Left forelimb (tissue), 1 donor: Measurements from ENCODE around the gene DDB1.

Experiments
- DNase-seq: peaks from one replicate; pipeline ENCODE4 v3.0.0-alpha.2; 2018; ENCODE audit warnings: low spot score

DDB1 gene

GRCh38 chr11:61335355-61335710 is 2.4 kb upstream of the DDB1 start:
- no peak for DNase-seq

- no peak for DNase-seq
These were observed 1.8 kb upstream of the DDB1 start for GRCh38 chr11:61334434-61335354.

- DNase-seq, result no peak
These were observed 887 bp upstream of the DDB1 start for GRCh38 chr11:61333550-61334433.

GRCh38 chr11:61332281-61332796 is 566 bp downstream of the DDB1 start:
- DNase-seq, result no peak

- DNase-seq, result no peak
These were observed 1.3 kb downstream of the DDB1 start for GRCh38 chr11:61331651-61332050.

GRCh38 chr11:61329871-61330270 is 3.0 kb downstream of the DDB1 start:
- no peak for DNase-seq

GRCh38 chr11:61328351-61328750 is 4.6 kb downstream of the DDB1 start:
- no peak for DNase-seq

- no peak for DNase-seq
These were observed 5.2 kb downstream of the DDB1 start for GRCh38 chr11:61327669-61328071.

- no peak for DNase-seq
These were observed 7.1 kb downstream of the DDB1 start for GRCh38 chr11:61325649-61326414.

GRCh38 chr11:61315260-61315659 is 17.6 kb downstream of the DDB1 start:
- no peak for DNase-seq

GRCh38 chr11:61310749-61311148 is 22.2 kb downstream of the DDB1 start:
- DNase-seq, result no peak

- no peak for DNase-seq
These were observed 23.2 kb downstream of the DDB1 start for GRCh38 chr11:61309739-61310138.

GRCh38 chr11:61309141-61309540 is 23.8 kb downstream of the DDB1 start:
- DNase-seq, result no peak

GRCh38 chr11:61307354-61307753 is 25.6 kb downstream of the DDB1 start:
- no peak for DNase-seq

- no peak for DNase-seq
These were observed 26.7 kb downstream of the DDB1 start for GRCh38 chr11:61306221-61306620.

- no peak for DNase-seq
These were observed 27.5 kb downstream of the DDB1 start for GRCh38 chr11:61305417-61305816.

GRCh38 chr11:61303725-61304124 is 29.2 kb downstream of the DDB1 start:
- no peak for DNase-seq

GRCh38 chr11:61302550-61302949 is 30.4 kb downstream of the DDB1 start:
- DNase-seq, result no peak

GRCh38 chr11:61298663-61299244 is 34.2 kb downstream of the DDB1 start:
- DNase-seq, result no peak

- no peak for DNase-seq
These were observed 35.2 kb downstream of the DDB1 start for GRCh38 chr11:61297746-61298145.

GRCh38 chr11:61297341-61297740 is 35.6 kb downstream of the DDB1 start:
- DNase-seq, result no peak

GRCh38 chr11:61295596-61295926 is 37.3 kb downstream of the DDB1 start:
- DNase-seq, result no peak
